Endothelial cell of umbilical vein (primary cell): Measurements from ENCODE around the gene PCNT.

Experiments
- CTCF ChIP-seq, 2 donors: IDR thresholded peaks; 1 replicate in 1 of 2; 2 replicates in 1 of 2; pipeline ENCODE4 v1.5.1; 2011; ENCODE audit warnings: low read length in 2 of 2, mild to moderate bottlenecking in 2 of 2, moderate library complexity in 2 of 2, control low read depth in 1 of 2, inconsistent platforms in 1 of 2, low read depth in 1 of 2; ENCODE audit not compliant: insufficient read depth in 1 of 2; ENCODE audit errors: extremely low read depth in 1 of 2
- EZH2 ChIP-seq: IDR thresholded peaks from 2 replicates; pipeline ENCODE4 v1.6.1; 2012; ENCODE audit warnings: borderline replicate concordance, low read depth, mild to moderate bottlenecking, moderate library complexity, low read length, inconsistent platforms; ENCODE audit not compliant: severe bottlenecking
- FOS ChIP-seq: IDR thresholded peaks from 2 replicates; pipeline ENCODE4 v1.6.1; 2011; ENCODE audit warnings: mild to moderate bottlenecking, low read length, moderate library complexity, borderline replicate concordance; ENCODE audit not compliant: insufficient read depth
- GATA2 ChIP-seq: IDR thresholded peaks from 2 replicates; pipeline ENCODE4 v1.7.0; 2011; ENCODE audit warnings: low read depth, mild to moderate bottlenecking, moderate library complexity, mixed read lengths, low read length; ENCODE audit not compliant: insufficient read length, insufficient read depth
- JUN ChIP-seq: IDR thresholded peaks from 2 replicates; pipeline ENCODE4 v1.6.1; 2011; ENCODE audit warnings: borderline replicate concordance, low read depth; ENCODE audit not compliant: insufficient read length, insufficient read depth
- MAX ChIP-seq: IDR thresholded peaks from 2 replicates; pipeline ENCODE4 v1.6.1; 2011; ENCODE audit not compliant: insufficient read depth, insufficient read length
- MYC ChIP-seq: IDR thresholded peaks from one replicate; pipeline ENCODE4 v1.6.1; 2011; ENCODE audit warnings: mild to moderate bottlenecking, low read depth, low read length
- POLR2A ChIP-seq: IDR thresholded peaks from 2 replicates; pipeline ENCODE4 v1.6.1; 2012; ENCODE audit warnings: low read depth, mild to moderate bottlenecking, control low read depth, low read length
- POLR2AphosphoS5 ChIP-seq: IDR thresholded peaks from 2 replicates; pipeline ENCODE4 v1.6.1; 2012; ENCODE audit warnings: low read depth, mild to moderate bottlenecking, control low read depth, low read length, moderate library complexity; ENCODE audit not compliant: insufficient read depth

- TF ChIP-seq CTCF (IDR thresholded peaks at IDR 0.05; ENCODE audit: extremely low read depth in 1 of 2, insufficient read depth in 1 of 2, low read depth in 1 of 2, low read length in 2 of 2): no peak
- no peak for TF ChIP-seq POLR2A
- no peak for TF ChIP-seq EZH2
- TF ChIP-seq POLR2AphosphoS5: no peak
- no peak for TF ChIP-seq MYC
- no peak for TF ChIP-seq FOS
- no peak for TF ChIP-seq MAX
- no peak for TF ChIP-seq JUN
- no peak for TF ChIP-seq GATA2
Measured at GRCh38 chr21:46411691-46412090, 87.7 kb downstream of the PCNT start.
